ENCODE results near the gene IL1R2.
"Not testable (repeated sequence)": the region's sequence is repeated elsewhere in the genome, so short reads cannot be mapped to it uniquely, and the experiment has no call there.

Gene IL1R2

DNA sequence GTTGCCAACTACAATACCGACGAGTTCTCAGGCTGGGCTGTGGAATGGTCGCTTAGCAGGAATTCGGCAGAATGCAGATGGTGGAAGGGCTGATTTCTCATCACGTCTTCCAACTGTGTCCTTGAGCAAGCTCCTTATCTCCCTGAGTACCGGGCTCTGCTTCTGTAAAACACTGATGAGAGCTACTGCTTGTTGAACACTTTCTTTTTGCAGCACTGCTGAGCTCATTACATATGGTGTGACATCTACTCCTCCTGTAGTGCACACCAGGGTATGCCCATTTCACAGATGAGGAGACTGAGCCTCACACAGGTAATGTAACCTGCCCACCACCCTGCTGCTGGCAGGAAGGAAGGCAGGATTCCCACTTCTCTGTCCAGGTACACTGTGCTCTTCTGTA is 8.3 kb downstream of the IL1R2 start:
- DNase-seq (ENCODE audit: low spot score) = no peak

DNA sequence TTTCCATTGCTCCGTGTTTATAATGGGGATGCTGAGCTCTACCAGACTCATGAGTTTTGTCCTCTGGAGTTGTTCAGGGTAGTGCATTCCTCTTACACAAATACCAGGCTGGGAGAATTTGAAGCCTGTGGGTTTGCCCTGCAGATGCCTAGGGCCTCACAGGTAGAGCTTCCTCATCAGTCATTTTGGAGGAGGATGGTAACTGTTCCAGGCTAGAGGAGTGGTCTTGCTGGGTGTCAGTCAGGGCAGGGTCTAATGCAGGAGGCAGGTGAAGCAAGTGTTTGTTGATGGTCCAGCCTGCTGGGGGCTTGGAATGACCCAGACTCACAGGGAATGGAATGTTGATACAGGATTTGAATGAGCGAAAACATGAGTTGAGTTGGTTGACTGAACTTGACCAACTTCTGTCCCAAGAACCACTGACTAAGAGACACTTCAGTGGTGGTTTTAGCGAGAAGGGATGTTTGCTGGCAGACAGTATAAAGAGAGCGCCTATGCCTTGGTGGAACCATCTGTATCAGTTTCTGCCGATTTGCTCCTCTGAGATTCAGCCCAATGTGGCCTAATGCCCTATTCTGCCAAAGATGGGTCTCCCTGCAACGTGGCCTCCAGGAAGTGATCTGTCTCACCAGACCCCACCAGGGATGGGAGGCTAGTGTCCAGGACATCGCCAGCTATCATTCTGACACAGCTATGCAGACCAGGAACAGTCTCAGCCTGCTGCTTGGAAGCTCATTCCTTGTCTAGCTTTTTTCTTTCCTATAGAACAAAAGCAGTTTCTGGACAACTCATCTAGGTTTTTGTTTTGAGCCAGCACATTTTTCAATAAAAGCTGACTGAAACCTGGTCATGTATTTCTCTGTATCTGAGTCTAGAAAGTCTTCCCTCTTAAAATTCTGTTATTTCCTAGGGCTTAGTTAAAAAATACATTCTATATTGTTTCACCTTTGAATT is 9.3 kb downstream of the IL1R2 start:
- no peak for DNase-seq (ENCODE audit: low spot score)

DNA sequence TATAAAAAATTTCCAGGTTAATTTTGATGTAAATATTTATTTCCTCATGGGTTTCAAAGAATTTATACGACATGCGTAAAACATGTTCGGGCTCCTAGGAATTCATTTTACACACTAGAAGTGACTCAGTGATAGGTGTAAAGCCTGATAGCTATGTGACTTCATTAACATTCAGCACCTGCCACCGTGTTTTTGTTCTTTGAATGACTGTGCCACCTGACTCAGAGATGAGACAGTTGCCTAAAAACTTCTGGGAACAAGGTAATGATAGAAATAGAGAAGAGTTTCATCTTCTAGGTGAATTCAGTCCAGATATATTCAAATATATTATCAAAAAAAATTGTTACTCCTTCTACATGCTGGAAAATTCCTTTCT is 10.0 kb downstream of the IL1R2 start:
- peak; percentile 60 for DNase-seq (ENCODE audit: low spot score)

DNA sequence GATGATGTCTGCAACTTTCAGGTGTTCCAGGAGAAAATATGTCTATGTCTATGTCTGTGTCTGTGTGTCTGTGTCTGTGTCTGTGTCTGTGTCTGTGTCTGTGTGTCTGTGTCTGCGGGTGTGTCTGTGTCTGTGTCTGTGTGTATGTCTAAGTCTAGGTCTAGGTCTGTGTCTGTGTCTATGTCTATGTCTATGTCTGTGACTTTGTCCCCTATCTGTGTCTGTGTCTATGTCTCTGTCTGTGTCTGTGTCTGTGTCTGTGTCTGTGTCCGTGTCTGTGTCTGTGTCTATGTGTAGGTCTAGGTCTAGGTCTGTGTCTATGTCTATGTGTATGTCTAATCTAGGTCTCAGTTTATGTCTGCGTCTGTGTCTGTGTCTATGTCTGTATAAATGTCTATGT is 10.5 kb downstream of the IL1R2 start:
- no peak for DNase-seq (ENCODE audit: low spot score)

DNA sequence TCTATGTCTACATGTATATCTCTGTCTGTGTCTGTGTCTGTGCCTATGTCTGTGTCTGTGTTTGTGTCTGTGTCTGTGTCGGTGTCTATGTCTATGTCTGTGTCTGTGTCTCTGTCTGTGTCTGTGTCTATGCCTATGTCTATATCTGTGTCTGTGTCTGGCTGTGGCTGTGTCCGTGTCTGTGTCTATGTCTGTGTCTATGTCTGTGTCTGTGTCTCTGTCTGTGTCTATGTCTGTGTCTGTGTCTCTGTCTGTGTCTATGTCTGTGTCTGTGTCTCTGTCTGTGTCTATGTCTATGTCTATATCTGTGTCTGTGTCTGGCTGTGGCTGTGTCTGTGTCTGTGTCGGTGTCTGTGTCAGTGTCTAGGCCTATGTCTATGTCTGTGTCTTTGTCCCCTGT is 11.1 kb downstream of the IL1R2 start:
- not testable (repeated sequence) for DNase-seq (ENCODE audit: low spot score)

DNA sequence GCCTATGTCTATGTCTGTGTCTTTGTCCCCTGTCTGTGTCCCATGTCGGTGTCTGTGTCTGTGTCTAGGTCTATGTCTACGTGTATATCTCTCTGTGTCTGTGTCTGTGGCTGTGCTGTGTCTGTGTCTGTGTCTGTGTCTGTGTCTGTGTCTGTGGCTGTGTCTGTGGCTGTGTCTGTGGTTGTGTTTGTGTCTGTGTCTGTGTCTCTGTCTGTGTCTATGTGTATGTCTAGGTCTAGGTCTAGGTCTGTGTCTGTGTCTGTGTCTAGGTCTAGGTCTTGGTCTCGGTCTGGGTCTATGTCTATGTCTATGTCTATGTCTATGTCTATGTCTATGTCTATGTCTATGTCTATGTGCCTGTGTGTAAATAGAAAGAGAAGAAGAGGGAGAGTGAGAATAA is 11.9 kb downstream of the IL1R2 start:
- no peak for DNase-seq (ENCODE audit: low spot score)

DNA sequence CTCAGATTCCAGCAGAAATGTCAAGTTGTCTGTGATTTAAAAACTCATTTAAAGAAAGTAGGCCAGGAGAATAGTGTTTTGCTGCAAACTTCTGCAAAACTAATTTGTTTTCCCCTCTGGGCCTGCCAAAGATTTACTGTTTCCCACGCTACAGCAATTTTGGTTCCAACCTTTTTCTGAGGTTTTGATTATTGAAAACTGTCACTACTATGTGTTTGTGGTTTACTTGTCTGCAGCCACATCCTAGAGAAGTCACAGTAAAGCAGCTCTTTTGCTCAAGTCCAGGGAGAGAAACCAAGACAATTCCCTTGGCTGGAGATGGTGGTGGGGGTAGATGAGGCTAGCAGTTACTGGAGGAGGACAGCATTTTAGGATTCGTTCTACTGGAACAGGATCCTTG is 12.8 kb downstream of the IL1R2 start:
- no peak for DNase-seq (ENCODE audit: low spot score)

DNA sequence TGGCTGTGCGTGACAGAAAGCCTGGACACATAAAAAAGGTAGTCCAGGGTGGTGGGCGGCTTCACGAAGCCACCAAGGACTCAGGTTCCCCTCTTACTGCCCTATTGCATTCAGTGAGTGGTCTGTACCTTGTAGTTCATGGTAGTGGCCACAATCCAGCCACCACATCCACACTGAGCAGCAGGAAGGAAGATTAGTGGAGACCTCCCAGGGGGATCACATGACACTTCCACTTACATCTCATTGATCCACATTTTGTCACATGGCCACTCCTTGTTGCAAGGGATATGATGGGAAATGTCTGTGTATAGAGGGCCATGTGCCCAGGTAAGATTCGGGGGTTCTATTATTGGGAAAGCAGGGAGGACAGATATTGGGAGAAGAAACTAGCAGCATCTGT is 13.7 kb downstream of the IL1R2 start:
- no peak for DNase-seq (ENCODE audit: low spot score)

DNA sequence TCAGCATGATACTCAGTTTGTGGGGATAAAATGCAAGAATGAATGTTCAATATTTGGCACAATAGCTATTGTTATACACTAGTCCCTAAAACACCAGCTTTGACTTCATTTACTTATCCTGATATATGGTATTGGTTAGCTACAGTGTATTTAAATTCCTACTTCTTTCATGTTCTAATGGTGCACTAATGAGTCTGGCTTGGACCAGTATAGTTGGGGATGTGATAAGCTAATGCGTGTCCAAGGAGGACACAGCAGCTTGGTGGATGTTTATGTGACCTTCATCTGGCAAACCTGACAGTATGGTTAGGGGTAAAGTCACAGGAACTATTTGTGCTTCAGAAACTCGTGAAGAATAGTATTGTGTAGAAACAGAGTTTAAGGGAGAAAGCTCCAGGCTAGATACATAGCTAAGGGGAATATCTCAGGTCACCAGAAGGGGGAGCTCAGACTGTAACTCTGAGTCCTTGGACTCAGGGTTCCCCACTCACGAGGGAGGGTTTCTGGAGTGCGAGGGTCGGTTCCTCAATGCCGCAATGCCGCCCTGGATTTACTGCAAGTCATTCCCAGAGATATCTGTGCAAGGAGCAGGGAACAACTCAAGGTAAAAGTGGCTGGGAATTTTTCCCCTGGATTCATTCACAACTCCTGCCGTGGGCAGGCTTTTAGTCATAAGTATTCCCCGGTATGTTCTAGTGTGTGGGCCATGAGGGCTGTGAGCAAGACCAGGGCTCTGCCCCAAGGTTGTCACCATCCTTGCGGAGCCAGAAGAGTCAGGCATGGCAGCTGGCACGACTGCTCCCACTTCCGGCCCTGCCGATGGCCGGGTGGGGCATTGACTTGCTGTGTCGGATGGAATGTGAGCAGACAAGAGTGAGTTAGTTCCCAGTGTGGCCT is 14.5 kb downstream of the IL1R2 start:
- DNase-seq (ENCODE audit: low spot score) = peak; percentile 41

DNA sequence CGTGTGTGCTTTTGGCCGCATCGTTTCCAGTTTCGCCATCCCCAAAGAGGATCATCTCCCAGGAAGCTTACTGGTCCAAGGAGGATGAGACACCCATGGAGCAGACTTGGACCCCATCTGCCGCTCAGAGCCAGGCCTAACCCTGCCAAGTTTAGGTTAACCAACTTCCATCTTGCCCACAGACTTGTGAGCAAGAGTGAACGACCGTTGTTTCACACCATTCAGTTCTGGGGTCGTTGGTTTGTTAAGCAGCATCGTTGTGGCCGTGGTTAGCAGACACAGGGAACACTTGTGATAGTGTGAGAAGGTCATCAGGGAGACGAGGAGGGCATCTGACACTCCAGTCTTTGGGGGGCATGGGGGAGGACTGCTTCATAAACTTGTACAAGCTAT is 15.1 kb downstream of the IL1R2 start:
- no peak for DNase-seq (ENCODE audit: low spot score)

DNA sequence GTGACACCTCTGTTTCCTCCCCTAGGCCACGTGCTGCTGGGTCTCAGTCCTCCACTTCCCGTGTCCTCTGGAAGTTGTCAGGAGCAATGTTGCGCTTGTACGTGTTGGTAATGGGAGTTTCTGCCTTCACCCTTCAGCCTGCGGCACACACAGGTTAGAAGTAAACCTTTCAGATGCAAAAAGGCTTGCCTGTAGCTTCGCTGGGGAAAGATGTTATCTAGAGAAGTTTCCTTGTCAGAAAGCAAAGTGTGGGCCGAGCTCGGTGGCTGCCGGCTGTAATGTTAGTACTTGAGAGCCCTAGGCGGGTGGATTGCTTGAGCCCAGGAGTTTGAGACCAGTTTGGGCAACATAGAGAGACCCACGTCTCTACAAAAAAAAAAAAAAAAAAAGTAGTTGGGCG is 16.7 kb downstream of the IL1R2 start:
- no peak for DNase-seq (ENCODE audit: low spot score)

DNA sequence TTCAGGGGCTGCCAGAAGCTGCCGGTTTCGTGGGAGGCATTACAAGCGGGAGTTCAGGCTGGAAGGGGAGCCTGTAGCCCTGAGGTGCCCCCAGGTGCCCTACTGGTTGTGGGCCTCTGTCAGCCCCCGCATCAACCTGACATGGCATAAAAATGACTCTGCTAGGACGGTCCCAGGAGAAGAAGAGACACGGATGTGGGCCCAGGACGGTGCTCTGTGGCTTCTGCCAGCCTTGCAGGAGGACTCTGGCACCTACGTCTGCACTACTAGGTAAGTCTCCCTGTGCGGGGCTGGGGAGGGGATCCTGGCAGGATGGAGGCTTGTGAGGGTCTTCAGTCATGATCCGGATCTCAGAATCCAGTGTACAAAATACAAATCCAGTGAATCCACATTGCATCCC is 17.8 kb downstream of the IL1R2 start:
- DNase-seq (ENCODE audit: low spot score) = no peak

DNA sequence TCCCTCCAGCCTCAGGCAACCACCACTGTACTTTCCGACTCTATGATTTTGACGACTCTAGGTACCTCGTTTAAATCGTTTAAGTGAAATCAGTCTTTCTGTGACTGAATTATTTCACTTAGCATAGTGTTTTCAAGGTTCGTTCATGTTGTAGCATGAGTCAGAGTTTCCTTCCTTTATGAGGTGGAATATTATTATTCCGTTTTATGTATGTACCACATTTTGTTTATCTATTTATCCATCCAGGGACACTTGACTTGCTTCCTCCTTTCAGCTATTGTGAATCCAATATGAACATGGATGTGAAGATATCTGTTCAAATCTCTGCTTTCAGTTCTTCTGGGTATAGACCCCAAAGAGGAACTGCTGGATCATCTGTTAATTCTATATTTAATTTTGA is 19.1 kb downstream of the IL1R2 start:
- no peak for DNase-seq (ENCODE audit: low spot score)

DNA sequence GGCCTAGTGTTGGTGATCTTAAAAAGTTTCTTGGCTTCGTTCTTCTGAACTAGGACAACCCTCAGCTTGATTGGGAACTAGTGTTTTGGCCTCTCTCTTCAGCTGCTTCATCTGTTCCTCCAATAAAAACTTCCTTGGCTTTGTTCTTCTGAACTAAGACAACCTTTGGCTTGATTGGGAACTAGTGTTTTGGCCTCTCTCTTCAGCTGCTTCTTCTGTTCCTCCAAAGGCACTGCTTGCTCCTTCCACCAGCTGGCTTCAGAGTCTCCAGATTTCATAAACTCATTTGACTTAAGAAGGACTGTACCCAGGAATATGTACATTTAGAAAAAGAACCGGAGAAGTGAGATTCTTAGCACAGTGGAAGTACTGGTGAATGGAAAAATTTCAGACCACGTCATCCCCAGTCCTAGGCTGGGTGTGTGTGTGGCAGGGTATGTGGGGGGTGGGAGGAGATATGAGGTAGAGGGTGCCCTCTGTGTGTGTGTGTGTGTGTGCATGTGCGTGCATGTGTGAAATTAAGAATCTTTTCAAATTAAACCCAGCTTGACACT is 20.4 kb downstream of the IL1R2 start:
- DNase-seq (ENCODE audit: low spot score) = no peak

DNA sequence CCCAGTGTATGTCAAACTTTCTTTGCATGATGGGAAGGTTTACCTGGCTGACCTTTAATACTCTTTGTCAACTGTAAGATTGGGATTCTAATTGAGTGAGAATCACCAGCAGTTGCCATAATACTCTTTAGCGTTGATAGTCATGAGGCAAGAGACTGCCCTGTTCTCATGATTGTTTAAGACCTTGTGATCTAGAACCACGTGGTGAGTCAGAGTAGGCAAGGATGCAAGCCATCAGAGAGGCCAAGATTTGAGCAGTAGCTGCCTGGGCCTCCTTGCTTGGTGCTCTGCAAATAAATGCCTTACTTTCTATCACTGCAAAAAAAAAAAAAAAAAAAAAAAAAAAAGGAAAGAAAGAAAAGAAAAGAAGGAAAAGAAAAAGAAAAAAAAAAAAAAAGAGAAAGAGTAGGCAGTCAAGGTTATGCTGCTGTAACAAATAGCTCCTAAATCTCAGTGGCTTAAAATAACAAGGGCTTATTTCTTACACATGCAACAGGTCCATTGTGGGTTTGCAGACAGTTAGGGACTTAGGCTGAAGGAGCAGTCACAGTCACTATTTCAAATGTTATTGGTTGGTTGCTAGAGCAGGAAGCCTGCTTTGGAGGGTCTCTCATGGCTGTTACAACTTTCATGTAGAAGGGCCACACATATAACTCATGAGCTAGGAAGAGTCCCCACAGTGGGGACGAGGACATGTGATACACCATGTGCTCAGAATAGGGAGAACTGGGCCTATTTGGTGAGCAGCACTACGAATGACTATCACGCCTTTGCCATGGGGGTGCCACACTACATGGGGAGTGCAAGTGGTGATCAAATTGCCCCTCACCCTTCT is 21.7 kb downstream of the IL1R2 start:
- DNase-seq (ENCODE audit: low spot score) = no peak

DNA sequence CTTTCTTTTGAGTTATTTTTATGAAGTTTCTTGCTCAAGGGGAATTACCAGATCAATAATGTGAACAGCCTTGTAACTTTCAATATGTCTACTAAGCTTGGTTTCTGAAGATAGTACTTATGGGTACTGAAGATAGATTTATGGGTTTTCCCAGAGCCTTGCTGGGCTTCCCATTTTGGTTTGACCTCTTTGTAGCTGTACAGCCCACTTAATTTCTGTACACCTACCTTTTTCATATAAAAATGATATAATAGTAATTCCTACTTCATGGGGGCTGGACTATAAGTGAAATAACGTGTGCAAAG is 22.2 kb downstream of the IL1R2 start:
- no peak for DNase-seq (ENCODE audit: low spot score)

DNA sequence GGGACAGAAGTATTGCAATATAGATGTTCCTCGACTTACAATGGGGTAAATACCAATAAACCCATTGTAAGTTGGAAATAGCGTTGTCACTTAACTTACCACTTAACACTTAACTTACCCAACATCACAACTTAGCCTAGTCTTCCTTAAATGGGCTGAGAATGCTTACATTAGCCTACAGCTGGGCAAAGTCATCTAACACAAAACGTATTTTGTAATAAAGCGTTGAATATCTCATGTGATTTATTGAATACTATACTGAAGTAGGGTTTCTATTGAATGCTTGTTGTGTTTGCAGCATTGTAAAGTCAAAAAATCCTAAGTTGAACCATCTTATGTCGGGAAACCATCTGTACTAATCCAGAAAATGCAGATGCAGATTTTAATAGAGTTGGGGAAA is 23.6 kb downstream of the IL1R2 start:
- no peak for DNase-seq (ENCODE audit: low spot score)

DNA sequence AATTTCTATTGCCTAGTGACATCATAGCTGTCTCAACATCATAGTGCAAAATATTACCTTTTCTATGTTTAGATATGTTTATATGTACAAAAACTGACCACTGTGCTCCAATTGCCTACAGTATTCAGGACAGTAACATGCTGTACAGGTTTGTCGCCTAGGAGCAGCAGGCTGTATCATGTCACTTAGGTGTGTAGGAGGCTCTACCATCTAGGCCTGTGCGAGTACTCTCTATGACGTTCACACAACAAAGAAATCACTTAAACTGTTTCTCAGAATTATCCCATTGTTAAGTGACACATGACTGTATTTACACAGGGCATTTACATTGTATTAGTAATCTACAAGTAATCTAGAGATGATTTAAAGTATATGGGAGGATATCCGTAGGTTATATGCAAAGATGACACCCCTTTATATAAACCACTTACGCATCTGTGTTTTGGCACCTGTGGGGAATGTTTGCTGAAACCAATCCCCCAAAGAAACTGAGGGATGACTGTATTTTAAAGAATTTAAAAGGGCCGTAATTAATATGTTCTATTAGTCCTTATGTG is 24.7 kb downstream of the IL1R2 start:
- DNase-seq (ENCODE audit: low spot score) = no peak

DNA sequence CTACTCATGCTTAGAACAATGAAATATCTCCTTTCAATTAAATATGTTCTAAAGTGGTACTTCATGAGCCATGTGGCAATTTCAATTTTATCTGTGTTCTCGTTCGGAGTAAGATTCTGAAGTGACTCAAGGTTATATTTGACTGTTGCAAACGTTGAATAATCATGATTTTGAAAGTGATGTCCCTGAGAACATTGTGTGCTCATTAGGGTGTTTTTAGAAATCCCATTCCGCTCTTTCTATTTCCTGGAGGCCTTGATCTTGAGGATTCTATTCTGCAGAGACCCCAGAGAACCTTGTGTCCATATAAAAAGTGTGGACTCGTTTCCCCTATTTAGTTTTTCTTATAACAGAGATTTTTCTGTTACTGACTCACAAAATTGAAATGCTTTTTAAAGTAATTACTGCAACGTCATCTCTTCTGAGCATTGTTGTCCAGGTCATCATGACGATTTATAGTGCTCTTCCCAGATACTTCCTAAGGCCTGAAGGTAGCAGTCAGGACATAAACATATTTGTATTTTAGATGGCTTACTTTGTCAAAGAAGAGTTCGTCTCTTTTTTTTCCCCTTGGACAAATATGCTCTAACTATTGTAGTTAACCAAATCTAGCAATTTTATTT is 27.2 kb downstream of the IL1R2 start:
- no peak for DNase-seq (ENCODE audit: low spot score)

DNA sequence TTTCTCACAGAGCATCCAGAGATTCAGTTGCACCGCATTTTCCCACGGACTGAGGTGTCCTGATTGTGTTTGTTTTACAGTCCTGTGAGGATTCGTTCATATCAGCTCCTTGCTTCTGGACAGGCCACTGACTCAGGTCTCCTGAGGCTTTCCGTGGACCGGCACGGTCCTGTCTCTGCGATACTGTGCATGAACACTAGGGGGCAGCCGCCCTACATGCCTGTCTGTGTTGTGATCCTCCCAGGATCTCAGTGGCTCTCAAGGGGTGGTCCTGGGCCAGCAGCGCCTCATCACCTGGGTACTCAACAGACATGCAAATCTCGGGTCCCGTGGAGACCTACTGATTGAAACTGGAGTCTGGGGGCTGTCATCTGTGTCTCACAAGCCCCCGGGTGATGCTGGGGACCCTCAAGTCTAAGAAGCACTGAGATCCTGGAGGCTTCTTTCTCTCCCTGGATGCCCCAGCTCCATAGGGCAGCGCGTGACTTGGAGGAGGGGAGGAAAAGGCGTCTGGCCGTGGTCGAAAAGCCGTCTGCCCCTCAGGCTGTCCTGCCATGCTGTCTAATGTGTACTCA is 28.9 kb downstream of the IL1R2 start:
- DNase-seq (ENCODE audit: low spot score) = peak; percentile 66

DNA sequence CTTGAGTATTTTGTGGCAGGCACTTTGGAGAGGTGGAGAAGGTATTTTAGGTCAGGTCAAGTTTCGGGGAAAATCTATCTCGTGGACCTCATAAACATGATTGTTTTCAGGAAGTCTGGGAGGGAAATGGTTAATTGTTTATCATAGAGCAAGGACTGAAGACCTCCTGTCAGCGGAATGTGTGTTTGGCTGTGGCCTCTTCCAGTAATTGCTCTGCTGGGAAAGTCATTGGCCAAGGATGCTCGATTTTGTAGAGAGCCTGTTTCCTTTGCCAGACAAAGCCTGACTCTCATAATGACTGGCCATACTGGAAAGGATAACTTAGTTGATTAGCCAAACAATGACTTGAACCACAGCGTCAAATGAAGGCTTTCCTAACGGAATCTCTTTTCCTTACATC is 30.0 kb downstream of the IL1R2 start:
- no peak for DNase-seq (ENCODE audit: low spot score)

Measured in SW480 (cell line).